Vagina (tissue), 2 donors: ENCODE data around the gene TK2.

Experiments
- CTCF ChIP-seq, 3 experiments: fragments of 450-650 bp in 2 of 3; fragments of 200-600 bp in 1 of 3; sonication (generic) in 1 of 3; IDR thresholded peaks; one replicate each; pipeline ENCODE4 v1.5.1; 2017 to 2019; ENCODE audit warnings: antibody characterized with exemption in 3 of 3, mild to moderate bottlenecking in 2 of 3, moderate library complexity in 2 of 3
- POLR2A ChIP-seq, 2 donors: fragments of 450-650 bp; IDR thresholded peaks; one replicate each; pipeline ENCODE4 v1.6.1; 2017; ENCODE audit warnings: antibody characterized with exemption in 2 of 2, mild to moderate bottlenecking in 2 of 2, moderate library complexity in 2 of 2

DNA sequence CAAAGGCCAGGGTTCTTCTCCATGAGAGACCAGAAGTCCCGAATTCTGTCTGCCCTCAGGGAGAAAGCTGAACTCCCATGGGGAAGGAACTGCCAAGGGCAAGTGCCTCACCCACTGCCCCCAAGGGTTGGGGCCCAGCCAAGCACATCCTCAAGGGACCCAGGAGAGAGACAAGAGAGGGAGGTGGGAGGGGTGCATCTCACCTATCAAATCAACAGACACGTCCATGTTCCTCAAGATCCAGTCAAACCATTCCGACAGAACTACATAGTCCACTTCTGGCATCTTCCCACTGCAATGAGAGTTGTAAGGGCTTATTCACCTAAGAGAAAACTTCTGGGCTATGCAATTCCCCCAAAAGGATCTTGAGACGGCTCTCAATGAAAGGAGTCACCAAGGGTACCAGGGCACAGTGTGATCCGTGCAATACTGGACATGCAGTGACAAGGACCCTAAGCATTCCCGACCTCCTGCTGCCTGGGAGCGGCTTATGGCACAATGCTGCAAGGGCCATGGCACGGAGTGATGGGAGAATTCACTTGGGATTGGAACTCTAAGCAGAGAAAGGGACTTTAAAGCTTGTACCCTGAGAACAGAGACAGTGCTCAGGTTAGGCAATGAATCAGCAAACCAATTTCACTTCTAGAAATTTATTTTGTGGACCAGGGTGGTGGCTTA lies 32.2 kb downstream of the TK2 start:
- TF ChIP-seq CTCF (IDR thresholded peaks at IDR 0.05) (no peak), POLR2A (IDR thresholded peaks at IDR 0.05) (no peak)
